ENCODE results near the gene DNAJC25.

The DNAJC25 gene

GRCh38 chr9:111676116-111676515 is 45.0 kb downstream of the DNAJC25 start:
- TF ChIP-seq GATA3 (IDR thresholded peaks at IDR 0.05; ENCODE audit: low read depth, low read length) (no peak), GATA2 (IDR thresholded peaks at IDR 0.05; ENCODE audit: low read depth, low read length) (no peak)

GRCh38 chr9:111678293-111678692 is 47.2 kb downstream of the DNAJC25 start:
- TF ChIP-seq GATA2 (IDR thresholded peaks at IDR 0.05; ENCODE audit: low read depth, low read length), result no peak
- no peak for TF ChIP-seq GATA3 (IDR thresholded peaks at IDR 0.05; ENCODE audit: low read depth, low read length)

GRCh38 chr9:111679199-111679598 is 48.1 kb downstream of the DNAJC25 start:
- TF ChIP-seq GATA2 (IDR thresholded peaks at IDR 0.05; ENCODE audit: low read depth, low read length) (no peak), GATA3 (IDR thresholded peaks at IDR 0.05; ENCODE audit: low read depth, low read length) (no peak)

GRCh38 chr9:111683392-111683791 is 52.3 kb downstream of the DNAJC25 start:
- TF ChIP-seq GATA2 (IDR thresholded peaks at IDR 0.05; ENCODE audit: low read depth, low read length), result no peak
- TF ChIP-seq GATA3 (IDR thresholded peaks at IDR 0.05; ENCODE audit: low read depth, low read length), result no peak

- TF ChIP-seq GATA3 (IDR thresholded peaks at IDR 0.05; ENCODE audit: low read depth, low read length) (no peak), GATA2 (IDR thresholded peaks at IDR 0.05; ENCODE audit: low read depth, low read length) (no peak)
Observed at GRCh38 chr9:111691672-111692329, 60.7 kb downstream of the DNAJC25 start.

GRCh38 chr9:111696796-111697195 is 65.7 kb downstream of the DNAJC25 start:
- TF ChIP-seq GATA3 (IDR thresholded peaks at IDR 0.05; ENCODE audit: low read depth, low read length) (no peak), GATA2 (IDR thresholded peaks at IDR 0.05; ENCODE audit: low read depth, low read length) (no peak)

- TF ChIP-seq GATA3 (IDR thresholded peaks at IDR 0.05; ENCODE audit: low read depth, low read length) (no peak), GATA2 (IDR thresholded peaks at IDR 0.05; ENCODE audit: low read depth, low read length) (no peak)
Observed at GRCh38 chr9:111700776-111701175, 69.6 kb downstream of the DNAJC25 start.

Measured in SH-SY5Y (cell line).